ENCODE measurements around the gene CYTH4.

Gene CYTH4

DNA sequence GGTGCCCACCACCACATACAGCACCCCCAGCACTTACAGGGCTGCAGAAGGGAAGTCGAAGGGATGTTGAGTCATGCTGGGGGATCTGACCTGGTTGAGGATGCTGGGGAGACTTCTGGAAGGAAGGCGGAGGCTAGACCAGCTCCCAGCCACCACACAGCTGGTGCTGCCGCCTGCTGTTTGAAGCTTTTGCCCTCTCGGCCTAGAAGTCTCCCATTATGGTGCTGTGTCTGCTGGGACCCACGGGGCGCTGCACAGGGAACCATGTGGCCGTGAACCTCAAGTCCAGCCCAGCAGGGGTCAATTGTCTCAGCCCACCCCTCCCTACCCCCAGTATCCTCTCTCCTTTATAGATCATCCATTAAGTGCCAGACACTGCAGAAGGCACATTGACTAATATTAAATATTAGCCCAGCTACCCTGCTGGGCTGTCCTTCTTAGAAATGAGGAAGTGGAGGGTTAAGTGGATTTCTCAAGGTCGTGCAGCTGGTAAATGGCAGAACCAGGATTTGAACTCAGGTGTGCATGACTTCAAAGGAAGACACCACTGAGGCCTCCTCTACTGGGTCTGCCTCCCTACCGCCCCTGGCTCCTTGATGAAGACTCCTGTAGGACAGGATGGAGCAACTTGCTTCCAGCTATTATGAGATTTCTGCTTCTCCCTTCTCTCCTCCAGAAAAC, 49.7 kb downstream of the CYTH4 start:
- DNase-seq: no peak

DNA sequence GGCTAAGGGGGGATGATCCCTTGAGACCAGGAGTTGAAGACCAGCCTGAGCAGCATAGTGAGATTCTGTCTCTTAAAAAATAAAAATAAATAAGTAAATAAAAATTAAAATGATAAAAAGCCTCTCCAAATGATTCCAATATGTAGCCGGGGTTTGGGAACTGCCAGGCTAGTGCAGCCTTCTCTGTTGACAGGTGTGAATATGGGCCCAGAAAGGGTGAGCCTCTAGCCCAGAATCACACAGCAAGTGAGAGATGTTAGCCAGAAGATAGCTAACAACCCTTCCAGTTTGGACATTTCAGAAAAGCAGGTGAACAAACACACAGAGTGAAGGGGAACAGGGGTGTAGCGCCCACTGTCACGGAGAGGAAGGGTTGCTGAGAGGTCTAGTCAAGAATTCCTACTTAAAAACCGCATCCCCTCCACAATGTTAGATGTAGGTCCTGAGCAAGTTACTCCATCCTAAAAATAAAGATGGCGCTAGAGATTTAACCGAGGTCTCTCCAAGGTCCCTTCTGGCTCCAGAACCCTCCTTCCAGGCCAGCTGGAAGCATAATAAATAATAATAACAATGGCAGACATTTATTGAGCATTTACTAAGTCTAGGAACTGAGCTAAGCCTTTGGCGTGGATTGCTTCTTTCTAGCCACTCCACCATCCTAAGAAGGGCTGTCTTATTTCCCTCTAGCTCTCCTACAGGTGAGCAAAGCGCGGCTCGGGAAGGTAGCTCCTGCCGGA, 51.6 kb downstream of the CYTH4 start:
- no peak for DNase-seq

DNA sequence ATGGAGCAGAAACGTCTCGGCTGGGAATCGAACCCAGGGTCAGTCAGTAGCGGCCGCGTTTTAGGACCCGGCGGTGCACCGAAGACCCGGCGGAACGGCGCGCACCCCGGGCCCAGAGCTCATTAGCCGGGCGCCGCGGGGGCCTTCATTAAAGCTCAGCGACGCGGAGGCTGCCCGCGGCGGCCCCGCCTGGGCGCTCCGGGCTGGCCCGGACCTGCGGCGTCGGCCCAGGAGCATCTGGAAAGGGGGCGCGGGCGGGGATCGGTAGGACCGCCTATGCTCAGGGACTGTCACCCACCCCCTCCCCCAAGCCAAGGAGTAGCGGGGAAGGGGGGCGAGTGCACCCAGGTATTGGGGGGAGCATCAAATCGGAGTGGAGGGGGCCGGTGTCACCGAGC, 52.2 kb downstream of the CYTH4 start:
- DNase-seq: peak in 2 of 3 experiments; percentile 49 to 58

DNA sequence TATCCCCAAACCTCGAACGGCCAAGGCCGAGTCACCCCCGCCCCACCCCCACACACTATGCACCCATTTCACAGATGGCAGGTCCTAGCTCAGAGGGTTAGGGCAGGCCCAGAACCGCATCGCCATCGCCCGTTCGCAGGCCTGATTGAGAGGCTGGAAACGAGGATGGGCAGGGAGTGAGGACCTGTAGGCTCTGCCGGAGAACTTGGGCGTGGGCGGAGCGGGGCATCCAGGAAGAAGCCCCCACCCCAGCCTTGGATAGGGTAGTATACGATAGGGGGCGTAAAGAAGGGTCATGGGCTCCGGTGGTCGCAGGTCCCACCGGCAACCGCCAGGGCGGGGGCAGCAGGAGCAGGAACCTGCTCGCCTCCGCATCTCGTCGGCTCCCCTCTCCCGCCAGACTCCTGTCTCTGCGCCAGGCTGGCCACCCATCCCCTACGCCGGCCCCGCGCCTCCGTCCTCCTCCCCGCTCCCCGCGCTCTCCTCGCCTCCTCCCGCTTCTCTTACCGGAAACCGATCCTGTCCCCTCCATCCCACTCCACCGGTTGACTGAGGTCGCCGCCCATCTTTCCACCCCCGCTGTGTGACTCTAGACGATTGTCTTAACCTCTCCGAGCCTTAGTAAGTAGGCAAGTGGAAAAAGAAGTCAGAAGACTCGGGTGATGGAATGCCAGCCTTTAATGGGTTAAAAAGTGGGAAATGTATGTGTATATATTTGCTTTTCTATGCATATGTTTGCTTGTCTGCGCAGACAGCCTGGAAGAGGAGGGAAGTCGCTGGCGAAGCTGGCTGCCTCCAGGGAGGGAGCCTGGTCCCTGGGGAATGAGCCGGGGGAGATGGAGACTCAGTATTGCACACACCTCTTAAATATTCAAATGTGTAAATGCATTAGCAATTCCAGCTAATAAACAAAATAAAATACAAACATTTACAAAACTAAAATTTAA, 52.8 kb downstream of the CYTH4 start:
- DNase-seq: peak in 2 of 3 experiments; percentile 52 to 75

DNA sequence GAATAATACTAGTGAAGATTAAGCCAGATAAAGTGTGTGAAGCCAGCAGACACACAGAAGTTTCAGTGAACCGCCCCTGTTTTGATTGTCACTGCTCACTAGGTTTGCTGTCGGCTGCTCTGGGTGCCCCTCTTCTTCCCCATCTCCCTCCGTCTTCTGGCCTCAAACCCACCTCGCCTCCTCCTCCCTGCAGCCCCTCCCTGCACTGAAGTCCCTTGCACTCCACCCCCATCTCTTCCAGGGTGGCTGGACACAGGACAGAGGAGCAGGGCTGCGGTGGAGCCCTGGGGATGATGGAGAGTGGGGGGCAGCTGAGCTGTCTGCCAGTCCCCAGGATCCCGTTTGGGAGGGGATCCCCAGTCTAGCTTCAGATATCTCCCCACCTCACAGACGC, 53.5 kb downstream of the CYTH4 start:
- DNase-seq: no peak

DNA sequence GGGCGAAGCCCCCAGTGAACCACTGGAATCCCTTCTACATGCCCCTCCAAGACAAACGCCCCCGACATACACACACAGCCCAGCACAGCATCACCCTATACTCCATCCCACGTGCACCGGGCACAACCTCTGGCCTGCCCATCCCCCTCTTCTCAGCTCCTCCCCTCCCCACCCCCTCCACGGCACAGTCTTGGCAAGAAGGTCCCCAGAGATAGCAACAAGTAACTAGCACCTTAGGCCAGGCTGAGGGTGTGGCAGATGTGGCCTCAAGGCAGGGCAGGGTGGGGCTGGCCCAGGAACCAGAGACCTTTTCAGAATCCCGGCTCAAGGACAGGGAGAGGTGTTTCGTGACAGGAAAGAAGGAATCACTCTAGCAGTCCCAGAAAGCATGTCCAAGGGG, 54.3 kb downstream of the CYTH4 start:
- no peak for DNase-seq

DNA sequence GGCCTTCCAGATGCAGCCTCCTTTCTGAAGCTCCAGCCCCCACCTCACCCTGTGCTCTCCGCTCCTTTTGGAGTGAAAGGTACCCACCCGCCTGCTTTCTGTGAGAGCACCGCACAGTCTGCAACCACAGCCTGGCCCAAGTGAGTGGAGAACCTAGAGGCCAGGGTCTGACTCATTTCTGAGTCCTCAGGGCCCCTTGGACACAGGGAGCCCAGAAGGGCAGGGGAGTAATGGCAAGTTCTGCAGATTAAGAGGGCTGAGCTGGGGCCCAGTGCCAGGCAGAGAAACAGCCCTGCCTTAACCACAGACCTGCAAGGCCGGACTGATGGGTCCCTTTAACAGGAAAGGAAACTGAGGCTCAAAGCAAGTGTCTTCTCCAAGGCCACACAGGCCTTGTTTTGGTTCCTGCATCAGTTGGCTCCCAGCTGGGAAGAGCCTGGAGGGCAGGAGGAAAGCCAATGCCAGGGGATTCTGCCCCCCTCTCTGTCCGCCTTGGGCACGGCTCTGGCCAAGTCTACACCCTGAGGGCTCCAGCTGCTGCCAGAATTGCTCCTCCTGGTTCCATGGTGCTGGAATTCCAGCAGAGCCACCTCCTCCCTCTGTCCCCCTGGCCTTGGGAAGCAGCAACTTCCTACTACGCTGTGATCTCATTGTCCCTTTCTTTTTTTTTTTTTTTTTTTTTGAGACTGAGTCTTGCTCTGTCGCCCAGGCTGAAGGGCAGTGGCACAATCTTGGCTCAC, 55.1 kb downstream of the CYTH4 start:
- DNase-seq: no peak

DNA sequence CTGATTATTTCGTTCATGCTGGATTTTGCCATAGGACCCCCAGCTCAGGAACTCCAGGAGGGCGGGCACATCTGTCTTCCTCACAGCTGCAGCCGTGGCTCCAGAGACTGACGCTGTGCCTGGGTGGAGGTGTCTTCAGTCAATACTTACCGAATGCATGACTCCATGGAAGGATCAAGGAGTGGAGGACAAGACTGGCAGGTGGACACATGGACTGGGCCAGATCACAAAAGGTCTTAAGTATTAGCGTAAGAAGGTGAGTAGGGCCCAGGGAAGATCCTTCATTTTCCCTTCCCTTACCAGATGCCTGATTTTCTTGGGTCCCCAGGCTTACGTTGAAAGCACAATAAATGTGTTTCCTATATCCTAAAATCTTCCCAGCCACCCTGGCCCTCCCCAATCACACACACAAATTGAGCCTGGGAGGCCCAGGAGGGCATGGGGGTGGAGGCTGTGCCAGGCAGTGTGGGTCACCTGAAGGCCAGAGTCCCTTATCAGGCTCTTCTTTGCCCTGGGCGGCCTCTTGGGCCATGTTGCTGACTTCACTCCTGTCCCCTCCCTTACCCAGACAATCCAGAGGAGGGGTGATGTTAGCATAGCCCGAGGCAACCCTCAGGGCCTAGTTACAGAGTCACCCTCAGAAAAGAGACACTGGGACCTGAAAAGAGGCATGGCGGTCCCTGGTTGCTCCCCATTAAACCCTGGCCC, 56.4 kb downstream of the CYTH4 start:
- DNase-seq: no peak

DNA sequence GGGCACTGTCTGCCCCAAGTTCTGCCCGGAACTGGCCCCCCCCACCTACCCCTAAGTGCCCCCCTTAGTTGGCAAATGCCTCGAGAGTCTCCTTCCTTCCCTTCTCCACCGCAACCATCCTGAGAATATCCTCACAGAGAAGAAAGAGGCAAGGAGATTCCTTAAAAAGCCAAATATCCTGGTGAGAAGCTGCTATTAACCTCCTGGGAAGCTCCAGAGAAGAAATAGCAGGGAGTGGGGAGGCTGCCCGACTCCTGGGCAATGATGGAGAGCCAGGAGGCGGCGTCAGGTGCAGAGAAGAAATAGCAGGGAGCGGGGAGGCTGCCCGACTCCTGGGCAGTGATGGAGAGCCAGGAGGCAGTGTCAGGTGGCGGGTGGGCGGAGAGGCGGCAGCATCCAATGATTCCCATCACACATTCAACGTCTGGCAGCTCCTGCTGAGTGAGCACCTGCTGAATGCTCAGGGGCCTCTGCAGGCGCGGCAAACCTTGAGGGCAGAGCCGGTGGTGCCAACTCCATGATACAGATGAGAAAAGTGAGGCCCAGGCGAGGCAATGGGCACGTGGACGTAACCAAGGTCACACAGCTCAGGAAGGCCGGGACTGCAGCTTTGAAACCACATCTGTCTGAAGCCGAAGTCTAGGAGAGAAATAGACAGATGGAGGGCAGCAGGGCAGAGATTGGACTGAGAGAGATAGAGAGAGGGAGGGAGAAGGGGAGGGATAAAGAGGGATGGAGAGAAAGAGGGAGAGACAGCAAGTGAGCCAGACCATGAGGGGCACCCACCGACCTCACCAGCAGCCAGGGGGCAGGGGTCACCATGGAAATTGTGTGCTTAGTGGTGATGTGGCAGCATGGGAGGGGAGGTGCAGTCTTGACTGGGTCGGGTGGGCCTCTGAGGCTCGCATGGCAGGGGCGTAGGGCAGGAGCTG, 58.3 kb downstream of the CYTH4 start:
- peak; percentile 73 to 90 (median 75) for DNase-seq

DNA sequence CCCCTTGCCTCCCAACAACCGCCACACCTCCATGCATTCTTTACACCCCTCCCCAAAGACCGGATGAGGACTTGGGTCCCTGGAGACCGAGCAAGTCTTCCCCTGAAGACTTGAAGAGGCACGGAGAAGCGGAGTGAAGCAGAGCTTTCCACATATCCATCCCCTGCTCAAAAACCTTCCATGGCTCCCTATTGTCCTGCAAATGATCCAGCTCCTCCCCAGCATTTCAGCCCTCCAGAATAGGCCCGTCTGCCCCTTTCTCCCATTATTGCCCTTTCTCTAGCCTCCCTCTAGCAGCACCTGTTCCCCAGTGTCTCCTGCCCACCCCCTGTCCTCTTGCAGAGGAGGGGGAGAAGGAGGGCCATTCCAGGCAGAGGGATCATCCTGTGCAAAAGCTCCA, 59.8 kb downstream of the CYTH4 start:
- DNase-seq: no peak

DNA sequence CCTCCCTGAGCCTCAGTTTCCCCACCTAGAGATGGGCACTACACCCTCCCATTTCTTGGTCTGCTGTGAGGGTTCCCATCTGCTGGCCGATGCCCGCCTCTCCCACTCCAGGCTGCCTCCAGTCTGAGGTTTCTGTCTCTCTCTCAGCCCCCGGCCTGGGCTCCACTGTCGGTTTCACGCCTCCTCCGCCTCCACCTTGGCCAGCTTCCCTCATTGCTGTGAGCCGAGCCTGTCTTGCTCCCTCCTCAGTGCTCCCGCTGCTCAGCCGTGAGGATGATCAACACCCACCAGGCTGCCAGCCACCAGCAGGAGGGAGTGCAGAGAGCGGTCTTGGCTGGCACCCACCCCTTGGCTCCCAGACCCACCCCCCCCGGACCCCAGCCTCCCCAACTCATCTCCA, 61.0 kb downstream of the CYTH4 start:
- no peak for DNase-seq

DNA sequence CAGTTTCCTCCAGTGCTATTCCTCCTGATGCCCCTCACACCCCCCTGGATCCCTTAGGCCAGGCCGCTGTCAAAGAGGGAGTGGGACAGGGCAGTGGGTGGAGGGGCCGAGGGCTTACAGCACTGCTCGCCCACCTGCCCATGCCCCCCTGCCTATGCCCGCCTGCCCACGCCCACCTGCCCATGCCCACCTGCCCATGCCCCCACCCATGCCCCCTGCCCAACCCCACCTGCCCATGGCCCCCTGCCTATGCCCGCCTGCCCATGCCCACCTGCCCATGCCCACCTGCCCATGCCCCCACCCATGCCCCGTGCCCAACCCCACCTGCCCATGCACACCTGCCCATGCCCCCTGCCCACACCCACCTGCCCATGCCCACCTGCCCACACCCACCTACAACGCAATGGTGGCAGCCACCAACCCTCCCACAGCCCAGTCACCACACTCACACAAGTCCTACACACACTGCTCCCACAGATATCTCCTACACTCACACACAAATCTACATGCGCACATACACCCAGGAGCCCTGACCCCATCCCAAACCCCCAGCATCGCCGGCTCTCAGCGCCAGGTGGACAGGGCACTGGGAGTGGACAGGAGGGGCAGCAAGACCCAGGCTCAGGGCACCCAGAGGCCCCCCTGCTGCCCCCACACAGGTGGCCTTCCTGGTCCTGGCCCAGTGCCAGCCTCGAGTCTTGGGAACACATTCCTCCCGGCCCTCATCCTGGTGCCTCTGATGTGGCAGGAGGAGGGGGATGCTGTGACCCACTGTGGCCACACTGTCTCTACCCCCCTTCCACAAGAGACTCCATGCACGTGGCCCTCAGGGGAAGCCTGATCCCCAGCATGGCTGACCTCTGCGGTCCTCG, 61.8 kb downstream of the CYTH4 start:
- DNase-seq: peak in 2 of 3 experiments; percentile 2 to 27

DNA sequence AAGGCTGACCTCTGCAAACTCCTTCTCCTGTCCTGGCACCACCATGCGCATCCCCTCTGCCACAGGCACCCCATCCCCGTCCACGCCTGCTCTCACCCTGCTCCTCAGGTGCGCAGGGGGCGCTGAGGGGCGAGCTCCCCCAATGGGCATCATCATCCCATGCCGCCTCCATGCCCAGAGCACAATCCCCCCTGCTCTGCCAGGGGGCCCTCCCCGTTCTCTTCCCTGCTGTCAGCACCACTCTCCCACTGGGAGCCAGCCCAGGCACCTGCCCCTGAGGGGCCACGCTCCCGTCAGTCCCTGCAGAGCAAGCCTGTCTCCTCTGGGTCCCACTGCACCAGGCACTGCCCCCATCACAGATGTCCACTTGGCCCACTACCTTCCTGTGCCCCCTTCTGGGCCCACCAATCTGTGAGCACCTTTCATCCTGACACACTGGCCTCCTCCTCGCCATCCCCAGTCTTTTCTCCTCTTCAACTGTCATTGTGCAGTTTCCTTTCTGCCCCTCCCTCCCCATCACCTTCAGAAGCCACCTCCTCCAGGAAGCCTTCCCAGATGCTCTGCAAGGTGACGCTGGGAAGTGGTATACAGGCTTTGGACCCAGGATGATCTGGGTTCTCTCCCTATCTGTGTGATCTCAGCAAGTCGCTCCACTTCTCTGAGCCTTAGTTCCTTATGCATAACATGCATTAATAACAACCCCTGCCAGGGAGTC, 62.6 kb downstream of the CYTH4 start:
- no peak for DNase-seq

DNA sequence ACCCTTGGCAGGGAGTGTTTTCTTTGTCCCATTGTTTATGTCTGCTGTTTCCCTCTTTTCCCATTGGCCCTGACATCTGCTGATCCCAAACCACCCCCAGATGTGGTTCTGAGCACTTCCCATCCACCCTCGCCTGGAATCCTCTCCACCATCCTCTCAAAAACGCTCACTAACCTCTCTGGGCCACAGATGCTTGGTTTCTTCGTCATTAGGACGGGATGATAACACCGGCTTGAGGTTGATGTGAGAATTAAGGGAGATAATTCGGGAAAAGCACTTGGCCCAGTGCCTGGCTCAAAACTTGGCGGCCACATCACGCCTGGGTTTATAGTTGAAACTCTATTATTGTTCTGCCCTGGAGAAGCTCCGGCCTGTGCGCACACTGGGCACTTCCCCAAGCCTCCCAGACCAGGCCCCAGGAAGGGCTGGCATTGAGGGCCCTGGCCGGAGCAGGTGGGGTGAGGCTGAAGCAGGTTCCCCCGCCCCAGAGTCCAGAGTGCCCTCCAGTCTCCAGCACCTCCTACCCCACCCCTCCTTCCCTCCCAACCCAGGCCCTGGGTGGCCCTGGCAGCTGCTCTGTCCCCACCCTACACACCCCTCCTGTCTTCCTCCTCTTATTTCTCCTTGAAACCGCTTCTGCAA, 63.7 kb downstream of the CYTH4 start:
- peak in 1 of 3 experiments; percentile 8 for DNase-seq

DNA sequence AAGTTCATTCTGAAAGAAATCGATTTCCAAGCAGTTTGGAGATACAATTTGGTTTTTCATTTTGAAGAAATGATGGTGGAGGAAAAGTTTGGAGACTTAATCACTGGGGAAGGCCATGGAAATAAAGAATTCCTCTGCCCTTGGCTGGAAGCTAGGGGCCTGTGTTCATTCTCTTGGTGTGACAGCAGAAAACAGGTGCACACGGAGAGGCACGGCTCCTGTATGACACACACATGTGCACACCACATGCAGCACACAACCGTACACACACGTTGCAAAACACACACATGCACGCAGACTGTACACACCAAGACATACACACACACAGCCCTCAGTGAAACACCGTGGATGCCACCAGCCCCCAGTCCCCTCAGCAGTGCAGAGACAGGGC, 64.2 kb downstream of the CYTH4 start:
- DNase-seq: no peak

DNA sequence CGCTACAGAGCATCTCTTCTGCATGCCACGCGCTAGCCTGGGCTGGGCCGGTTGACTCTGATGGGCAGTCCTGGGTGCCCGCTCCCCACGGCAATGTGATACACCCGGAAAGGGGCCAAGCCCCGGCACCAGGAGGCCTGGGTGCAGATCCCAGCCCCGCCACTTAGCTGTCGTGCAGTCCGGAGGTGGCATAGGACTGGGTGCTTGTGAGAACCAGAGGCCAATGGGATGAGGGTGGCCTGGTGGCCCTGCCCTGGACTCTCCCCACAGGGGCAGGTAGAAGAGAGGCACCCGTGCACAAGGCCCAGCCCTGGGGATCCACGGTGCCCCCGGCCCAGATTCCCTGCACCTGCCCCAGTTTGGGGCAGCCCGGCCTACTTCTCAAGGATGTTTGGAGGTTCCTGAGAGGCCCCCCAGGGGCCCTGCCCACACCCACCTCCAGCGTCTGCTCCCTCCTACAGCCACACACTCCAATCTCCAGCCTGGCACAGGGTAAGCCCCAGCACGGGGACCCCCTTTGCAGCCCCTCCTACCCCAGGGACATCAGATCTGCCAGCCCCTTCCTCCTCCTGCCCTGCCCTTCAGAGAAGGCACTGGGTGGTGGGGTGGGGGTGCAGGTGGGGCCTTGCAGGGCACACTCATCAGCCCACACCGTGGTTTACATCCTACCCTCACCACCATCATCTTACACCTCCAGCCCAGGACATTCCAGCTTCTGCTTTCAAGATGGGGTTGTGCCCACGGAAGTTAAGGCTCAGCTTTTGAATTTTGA, 66.9 kb downstream of the CYTH4 start:
- DNase-seq: no peak

DNA sequence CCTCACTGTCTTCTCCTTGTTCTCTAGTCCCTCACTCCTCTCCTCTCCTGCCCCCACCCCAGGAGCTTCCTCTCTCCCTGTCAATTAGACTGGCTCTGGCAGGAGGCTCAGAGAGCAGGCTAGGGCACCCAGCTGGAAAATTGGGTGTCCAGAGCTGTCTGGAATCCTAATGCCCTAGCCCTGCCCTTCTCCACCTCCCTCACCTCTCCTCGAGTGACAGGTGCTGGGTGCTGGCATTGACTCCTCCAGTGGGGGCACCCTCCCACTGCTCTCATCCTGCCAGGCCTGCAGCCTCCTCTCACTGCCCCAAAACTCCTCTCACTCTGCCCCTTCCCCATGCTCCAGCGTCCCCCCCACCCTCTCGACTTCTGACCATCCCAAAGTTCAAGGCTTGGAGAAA, 68.9 kb downstream of the CYTH4 start:
- DNase-seq: no peak

DNA sequence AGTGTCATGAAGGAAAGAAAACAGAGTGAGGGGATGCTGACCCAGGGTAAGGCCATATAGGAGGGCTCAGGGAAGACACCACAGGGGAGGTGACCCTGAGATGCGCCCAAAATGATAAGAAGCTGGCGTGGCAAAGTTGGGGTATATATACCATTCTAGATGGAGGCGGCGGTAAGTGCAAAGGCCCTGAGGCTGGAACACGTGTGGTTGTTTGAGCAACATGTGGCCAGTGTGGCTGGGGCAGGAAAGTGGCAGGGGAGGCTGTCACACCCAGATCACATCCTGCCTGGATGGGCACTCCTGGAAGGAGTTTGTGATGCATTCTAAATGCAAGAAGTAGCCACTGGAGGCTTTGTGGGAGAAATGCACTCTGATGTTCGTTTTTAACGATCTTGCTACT, 70.2 kb downstream of the CYTH4 start:
- no peak for DNase-seq
